ENCODE measurements around the gene MAP3K19. TPM values are rescaled to one million over a fixed set of nuclear protein-coding genes. Genes with fewer than 3 reads are reported as not detected.

MAP3K19 gene
- polyA plus RNA-seq, 1 donor (not counting 4 experiments of a cell fraction or from before 2014, with no cell fraction given), result not detected

- no peaks in the 10 kb centered on the region for H4K20me1 ChIP-seq (ENCODE audit: control insufficient read depth, extremely low read depth, insufficient read depth, low read length)
- peaks cover 15% of the 10 kb centered on the region for H3K4me1 ChIP-seq (ENCODE audit: control insufficient read depth, extremely low read depth, insufficient read depth, low read length)
- H3K4me3 ChIP-seq (ENCODE audit: control insufficient read depth in 2 of 3, extremely low read depth in 1 of 3, insufficient read depth in 2 of 3, low read depth in 1 of 3, low read length in 3 of 3), result no peak overlapping the region
- no peak overlapping the region for H3K9ac ChIP-seq (ENCODE audit: control insufficient read depth, extremely low read depth, insufficient read depth, low read length)
- H3K79me2 ChIP-seq (ENCODE audit: control insufficient read depth, insufficient read depth, low read length), result peaks cover 15% of the 10 kb centered on the region
- H3K4me2 ChIP-seq (ENCODE audit: control insufficient read depth, extremely low read depth, insufficient read depth, low read depth, low read length), result no peak overlapping the region
- no peaks in the 10 kb centered on the region for H3K9me3 ChIP-seq (ENCODE audit: control insufficient read depth, low read depth, low read length)
- H3K36me3 ChIP-seq (ENCODE audit: control insufficient read depth in 2 of 2, extremely low read depth in 1 of 2, insufficient read depth in 2 of 2, low read length in 2 of 2), result peaks cover 0 to 3% of the 10 kb centered on the region in 2 experiments
- H3K9me1 ChIP-seq (ENCODE audit: control insufficient read depth, extremely low read depth, insufficient read depth, low read length), result no peaks in the 10 kb centered on the region
- H2AFZ ChIP-seq (ENCODE audit: control insufficient read depth, low read length), result no peak overlapping the region
- H3K27me3 ChIP-seq (ENCODE audit: control insufficient read depth, extremely low read depth, insufficient read depth, low read length), result no peaks in the 10 kb centered on the region
- no peak overlapping the region for H3K27ac ChIP-seq (ENCODE audit: control insufficient read depth, insufficient read depth, low read length)
- FAIRE-seq (no peak), DNase-seq (ENCODE audit: low read depth, low spot score) (no peak)
- dilution Hi-C loops (cut with MboI; ENCODE audit: extremely low pct_ligation_motif_present, low sequenced_read_pairs), result no loop called here
- TF ChIP-seq EZH2 (IDR thresholded peaks at IDR 0.05; ENCODE audit: low read length), result no peak
- TF ChIP-seq CTCF (optimal IDR thresholded peaks at IDR 0.05 in 1 of 3, IDR thresholded peaks at IDR 0.05 in 1 of 3, conservative IDR thresholded peaks at IDR 0.05 in 1 of 3; ENCODE audit: extremely low read depth in 1 of 3, insufficient read depth in 2 of 3, low read length in 3 of 3), result no peak
Observed at GRCh38 chr2:135093670-135094330, 46.6 kb upstream of the MAP3K19 start.

- dilution Hi-C loops (cut with MboI; ENCODE audit: extremely low pct_ligation_motif_present, low sequenced_read_pairs), result no loop called here
- H3K36me3 ChIP-seq (ENCODE audit: control insufficient read depth in 2 of 2, extremely low read depth in 1 of 2, insufficient read depth in 2 of 2, low read length in 2 of 2), result peaks cover 0 to 3% of the 10 kb centered on the region in 2 experiments
- H3K79me2 ChIP-seq (ENCODE audit: control insufficient read depth, insufficient read depth, low read length), result peaks cover 19% of the 10 kb centered on the region
- H3K4me3 ChIP-seq (ENCODE audit: control insufficient read depth in 2 of 3, extremely low read depth in 1 of 3, insufficient read depth in 2 of 3, low read depth in 1 of 3, low read length in 3 of 3), result no peak overlapping the region
- FAIRE-seq (no peak), DNase-seq (ENCODE audit: low read depth, low spot score) (no peak)
- no peak for TF ChIP-seq EZH2 (IDR thresholded peaks at IDR 0.05; ENCODE audit: low read length)
- no peak for TF ChIP-seq CTCF (optimal IDR thresholded peaks at IDR 0.05 in 1 of 3, IDR thresholded peaks at IDR 0.05 in 1 of 3, conservative IDR thresholded peaks at IDR 0.05 in 1 of 3; ENCODE audit: extremely low read depth in 1 of 3, insufficient read depth in 2 of 3, low read length in 3 of 3)
- H4K20me1 ChIP-seq (ENCODE audit: control insufficient read depth, extremely low read depth, insufficient read depth, low read length), result no peaks in the 10 kb centered on the region
- H2AFZ ChIP-seq (ENCODE audit: control insufficient read depth, low read length), result no peak overlapping the region
- H3K9me1 ChIP-seq (ENCODE audit: control insufficient read depth, extremely low read depth, insufficient read depth, low read length), result no peaks in the 10 kb centered on the region
- no peak overlapping the region for H3K27ac ChIP-seq (ENCODE audit: control insufficient read depth, insufficient read depth, low read length)
- no peaks in the 10 kb centered on the region for H3K9me3 ChIP-seq (ENCODE audit: control insufficient read depth, low read depth, low read length)
- H3K9ac ChIP-seq (ENCODE audit: control insufficient read depth, extremely low read depth, insufficient read depth, low read length), result no peak overlapping the region
- H3K27me3 ChIP-seq (ENCODE audit: control insufficient read depth, extremely low read depth, insufficient read depth, low read length), result no peaks in the 10 kb centered on the region
- peaks cover 15% of the 10 kb centered on the region for H3K4me1 ChIP-seq (ENCODE audit: control insufficient read depth, extremely low read depth, insufficient read depth, low read length)
- H3K4me2 ChIP-seq (ENCODE audit: control insufficient read depth, extremely low read depth, insufficient read depth, low read depth, low read length), result no peak overlapping the region
Observed at GRCh38 chr2:135093193-135093592, 45.9 kb upstream of the MAP3K19 start.
